Measurements from ENCODE around the gene FSD2.
"Not testable (repeated sequence)": the region's sequence is repeated elsewhere in the genome, so short reads cannot be mapped to it uniquely, and the experiment has no call there.

FSD2 gene

DNA sequence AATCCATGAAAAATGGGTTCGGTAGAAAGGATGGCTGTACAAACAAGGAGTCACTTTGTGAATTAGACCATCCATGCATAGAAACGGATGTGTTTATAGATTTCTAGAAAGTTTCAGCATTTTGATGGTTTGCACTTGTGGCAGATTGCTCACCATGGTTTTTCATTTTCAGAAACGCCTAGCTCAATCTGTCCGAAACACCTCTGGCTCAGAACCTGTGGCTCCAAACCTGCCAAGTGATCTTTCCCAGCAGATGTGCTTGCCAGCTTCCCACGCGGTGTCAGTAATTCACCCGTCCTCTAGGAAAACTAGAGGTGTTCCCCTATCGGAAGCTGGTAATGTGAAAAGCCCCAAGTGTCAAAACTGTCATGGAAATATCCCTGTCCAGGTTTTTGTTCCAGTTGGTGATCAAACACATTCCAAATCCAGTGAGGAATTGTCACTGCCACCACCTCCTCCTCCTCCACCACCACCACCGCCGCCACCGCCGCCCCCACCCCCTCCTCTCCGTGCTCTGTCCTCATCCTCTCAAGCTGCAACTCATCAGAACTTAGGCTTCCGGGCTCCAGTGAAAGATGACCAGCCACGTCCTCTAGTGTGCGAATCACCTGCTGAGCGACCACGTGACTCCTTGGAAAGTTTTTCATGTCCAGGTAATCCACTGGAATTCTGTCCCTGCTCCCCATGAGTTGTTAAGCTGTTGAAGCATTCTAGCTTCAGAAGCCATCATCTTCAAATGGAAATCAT is 24.7 kb upstream of the FSD2 start:
- no peak for DNase-seq (ENCODE audit: low spot score)

DNA sequence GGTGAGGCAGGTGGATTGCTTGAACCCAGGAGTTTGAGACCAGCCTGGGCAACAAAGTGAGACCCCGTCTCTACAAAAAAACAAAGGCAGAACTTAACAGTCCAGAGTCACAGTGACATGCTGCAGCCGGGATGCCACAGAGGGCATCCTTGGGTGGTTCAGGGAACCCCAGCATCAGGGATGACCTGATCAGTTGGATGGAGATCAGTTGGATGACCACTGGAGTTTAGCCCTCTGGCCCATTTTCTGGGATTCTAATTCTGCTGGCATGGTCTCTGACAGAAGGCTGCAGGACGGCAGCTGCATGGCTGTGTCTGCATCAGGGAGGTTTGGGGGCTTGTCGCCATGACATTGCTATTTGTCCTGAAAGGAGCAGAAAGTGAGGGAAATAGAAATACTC is 23.4 kb upstream of the FSD2 start:
- DNase-seq (ENCODE audit: low spot score) = no peak

DNA sequence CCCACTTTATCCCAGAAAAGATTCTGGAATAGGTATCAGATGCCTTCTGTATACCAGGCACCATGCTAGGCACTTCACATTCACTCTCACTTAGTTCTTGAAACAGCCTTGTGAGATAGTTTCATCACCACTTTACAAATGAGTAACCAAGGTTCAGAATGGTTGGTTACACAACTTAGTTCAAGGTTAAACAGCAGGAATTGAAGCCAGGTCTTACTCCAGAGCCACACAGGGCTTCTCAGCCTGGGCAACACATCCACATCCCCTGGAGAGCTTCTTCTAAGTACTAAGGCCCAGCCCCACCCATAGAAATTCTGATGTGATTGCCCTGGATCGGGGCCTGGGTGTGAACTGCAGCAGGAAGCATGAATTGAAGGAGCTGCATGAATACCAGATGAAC is 22.2 kb upstream of the FSD2 start:
- DNase-seq (ENCODE audit: low spot score) = no peak

DNA sequence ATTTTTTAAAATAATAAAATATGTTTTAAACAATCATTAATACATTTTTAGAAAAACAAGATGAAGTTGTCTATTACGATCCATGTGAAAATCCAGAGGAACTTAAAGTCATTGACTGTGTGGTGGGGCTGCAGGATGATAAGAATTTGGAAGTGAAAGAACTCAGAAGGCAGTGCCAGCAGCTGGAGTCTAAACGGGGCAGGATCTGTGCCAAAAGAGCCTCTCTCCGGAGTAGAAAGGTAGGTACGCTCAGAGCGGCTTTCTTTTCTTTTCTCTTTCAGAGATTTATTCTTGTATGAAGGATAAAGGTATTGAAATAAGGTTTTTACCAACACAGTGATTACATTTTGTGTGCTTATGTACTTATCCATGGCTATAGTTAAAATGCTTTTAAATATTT is 17.2 kb upstream of the FSD2 start:
- no peak for DNase-seq (ENCODE audit: low spot score)

DNA sequence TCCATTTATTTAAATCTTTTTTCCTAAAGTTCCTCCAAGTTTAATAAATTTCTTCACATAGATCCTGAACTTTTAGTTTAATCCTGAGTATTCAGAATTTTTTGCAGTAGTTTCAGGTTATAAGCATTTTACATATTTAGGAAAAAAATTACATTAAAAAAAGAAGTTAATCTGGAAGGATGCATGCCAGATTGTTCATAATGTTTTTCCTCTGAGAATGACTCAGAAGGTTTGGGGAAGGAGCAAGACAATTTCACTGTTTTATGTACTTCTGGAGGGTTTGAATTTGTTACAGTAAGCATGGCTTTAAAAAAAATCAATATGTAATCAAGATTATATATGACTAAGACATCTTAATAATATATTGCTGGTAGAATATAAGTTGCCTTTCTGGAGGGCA is 16.0 kb upstream of the FSD2 start:
- not testable (repeated sequence) for DNase-seq (ENCODE audit: low spot score)

DNA sequence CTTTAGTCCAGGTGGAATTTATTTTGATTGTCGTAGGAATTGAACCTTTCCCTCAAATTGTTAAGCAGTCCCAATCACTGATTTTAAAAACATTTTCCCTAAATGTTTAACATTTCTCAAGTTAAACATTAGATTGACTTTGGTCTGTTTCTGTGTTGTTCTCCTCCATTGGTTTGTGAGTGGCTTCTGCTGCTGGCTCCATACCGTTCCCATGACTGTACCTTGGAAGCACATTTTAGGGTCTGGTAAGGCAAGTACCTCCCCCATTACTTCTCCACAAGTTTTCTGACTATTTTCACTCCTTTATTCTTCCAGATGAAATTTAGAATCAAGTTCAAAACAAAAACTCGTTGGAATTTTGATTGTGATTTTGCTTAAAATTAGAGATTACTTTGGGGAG is 15.5 kb upstream of the FSD2 start:
- DNase-seq (ENCODE audit: low spot score) = not testable (repeated sequence)

DNA sequence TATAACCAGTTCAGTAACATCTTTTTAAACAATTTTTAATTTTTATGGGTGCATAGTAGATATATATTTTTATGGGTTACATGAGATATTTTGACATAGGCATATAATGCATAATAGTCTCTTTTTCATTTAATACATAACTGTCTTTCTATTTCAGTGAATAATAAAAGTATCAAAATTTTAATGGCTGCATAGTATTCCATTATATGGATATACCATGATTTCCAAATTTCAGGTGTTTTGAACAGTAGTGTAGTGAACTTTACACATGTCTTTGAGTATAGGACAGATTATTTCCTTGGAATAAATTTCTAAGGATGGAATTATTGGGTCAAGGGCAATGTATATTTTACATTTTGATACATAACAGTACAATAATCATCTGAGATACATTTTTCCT is 14.3 kb upstream of the FSD2 start:
- DNase-seq (ENCODE audit: low spot score) = no peak

DNA sequence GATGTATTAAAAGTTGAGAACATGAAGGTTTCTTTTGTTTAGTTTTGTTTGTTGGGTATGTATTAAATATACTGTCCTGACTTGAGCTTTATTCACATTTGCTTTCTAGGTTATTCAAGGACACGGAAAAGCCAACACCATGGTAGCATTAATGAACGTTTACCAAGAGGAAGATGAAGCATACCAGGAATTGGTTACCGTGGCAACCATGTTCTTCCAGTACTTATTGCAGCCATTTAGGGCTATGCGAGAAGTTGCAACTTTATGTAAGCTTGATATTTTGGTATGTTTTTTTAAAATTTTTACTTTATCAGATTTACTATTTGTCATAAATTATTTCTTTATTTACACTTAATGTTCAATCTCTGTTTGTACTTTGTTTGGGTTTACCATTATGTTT is 7.1 kb upstream of the FSD2 start:
- DNase-seq (ENCODE audit: low spot score) = peak; percentile 40

DNA sequence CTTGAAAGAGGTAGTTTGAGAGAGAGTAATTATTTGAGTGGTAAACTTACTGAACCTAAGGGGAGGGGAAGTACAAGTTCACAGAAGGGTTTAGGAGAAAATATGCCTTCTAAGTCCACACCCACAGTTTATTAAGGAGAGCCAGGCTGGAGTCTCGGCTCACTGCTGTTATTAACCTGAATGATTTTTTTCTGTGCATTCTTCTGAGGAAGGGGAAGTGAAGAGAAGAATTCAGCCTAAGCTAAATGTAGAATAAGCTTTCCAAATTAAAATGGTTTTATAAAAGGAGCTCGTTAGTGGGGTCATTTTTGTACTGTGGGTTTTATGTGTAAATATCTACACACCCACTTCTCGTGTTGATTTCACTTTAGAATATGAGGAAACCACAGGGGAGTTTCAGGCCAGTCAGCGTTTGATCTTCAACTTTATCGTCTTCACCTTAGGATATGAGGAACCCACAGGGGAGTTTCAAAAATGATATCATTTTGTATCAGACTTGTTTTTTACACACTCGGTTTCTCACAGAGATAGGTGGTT is 5.1 kb upstream of the FSD2 start:
- peak; percentile 85 for DNase-seq (ENCODE audit: low spot score)

DNA sequence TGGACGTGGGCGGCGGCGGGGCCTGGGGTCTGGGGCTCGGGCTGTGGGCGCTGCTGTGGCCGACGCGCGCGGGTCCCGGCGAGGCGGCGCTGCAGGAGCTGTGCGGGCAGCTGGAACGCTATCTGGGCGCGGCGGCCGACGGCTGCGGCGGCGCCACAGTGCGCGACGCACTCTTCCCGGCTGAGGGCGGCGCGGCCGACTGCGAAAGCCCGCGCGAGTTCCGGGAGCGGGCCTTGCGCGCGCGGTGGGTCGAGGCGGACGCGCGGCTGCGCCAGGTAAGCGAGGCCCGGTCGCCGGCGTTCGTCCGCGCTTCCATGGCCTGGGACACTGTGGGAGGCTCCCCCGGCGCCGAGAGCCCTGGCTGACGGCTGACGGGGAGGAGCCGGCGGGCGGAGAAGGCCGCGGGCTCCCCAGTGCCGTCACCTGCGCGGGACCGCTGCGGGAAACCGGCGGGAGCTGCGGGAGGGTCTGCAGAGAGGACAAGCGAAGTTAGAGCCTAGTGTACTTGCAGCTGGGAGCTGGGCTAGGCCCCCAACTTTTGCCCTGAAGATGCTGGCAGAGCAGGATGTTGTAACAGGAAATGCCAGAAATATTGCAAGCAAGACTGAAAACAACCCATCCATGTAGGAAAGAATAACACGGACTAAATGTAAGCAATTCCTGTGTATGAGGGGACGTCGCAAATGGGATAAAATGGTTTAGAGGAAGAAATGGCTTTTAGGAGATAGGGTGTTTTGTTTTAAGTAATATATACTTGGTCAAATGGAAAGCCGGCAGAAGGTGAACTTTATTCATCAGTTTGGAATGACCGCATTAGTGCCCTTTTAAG is 4.4 kb upstream of the FSD2 start:
- peak; percentile 21 for DNase-seq (ENCODE audit: low spot score)

DNA sequence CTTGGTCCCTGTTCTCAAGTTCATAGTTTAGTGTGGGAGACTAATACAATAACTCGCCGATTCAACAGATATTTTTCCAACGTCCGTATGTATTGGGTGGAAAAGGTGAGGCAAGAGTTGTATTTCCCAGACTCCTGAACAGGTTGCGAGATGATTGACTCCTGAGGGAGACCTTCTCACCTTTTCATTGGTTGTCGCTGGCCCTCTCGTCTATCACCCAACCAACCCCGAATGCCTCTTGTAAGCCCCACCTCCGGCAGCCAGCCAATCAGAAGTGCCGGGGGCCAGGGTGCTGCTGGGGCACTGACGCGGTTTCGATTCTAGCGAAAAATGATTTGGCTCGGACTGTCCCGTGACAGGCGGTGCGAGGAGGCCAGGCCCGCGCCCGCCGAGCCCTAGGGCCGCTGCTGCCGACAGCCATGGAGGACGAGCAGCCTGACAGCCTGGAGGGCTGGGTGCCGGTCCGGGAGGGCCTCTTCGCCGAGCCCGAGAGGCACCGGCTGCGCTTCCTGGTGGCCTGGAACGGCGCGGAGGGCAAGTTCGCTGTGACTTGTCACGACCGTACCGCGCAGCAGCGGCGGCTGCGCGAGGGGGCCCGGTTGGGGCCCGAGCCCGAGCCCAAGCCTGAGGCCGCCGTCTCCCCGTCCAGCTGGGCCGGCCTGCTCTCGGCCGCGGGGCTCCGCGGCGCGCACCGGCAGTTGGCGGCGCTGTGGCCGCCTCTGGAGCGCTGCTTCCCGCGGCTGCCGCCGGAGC is 3.6 kb upstream of the FSD2 start, which contains the start of gene WHAMM:
WHAMM (plus strand) TSS at position 321 of the 753 bp plus-strand sequence; CDS start at position 420, 99 bp downstream.
- peak; percentile 97 for DNase-seq (ENCODE audit: low spot score)

DNA sequence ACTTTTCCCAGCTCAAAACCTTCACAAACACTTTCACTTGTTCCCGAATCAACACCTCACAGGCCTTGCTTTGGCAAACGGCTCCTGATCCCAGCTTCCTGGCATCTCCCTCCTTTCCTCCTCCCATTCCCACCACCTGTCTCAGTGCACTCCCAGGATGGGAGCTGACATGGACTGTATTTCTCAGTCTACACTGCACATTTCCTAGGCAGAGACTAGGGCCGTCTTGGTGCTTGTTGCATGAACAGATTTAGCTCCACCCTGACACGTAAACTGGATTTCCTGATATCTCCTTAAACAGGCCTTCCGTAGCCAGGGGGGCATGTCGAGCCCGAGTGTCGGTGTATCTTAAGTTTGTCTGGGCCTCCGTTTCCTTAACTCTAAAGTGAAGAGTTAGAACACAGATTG is 2.8 kb upstream of the FSD2 start:
- DNase-seq (ENCODE audit: low spot score) = no peak

DNA sequence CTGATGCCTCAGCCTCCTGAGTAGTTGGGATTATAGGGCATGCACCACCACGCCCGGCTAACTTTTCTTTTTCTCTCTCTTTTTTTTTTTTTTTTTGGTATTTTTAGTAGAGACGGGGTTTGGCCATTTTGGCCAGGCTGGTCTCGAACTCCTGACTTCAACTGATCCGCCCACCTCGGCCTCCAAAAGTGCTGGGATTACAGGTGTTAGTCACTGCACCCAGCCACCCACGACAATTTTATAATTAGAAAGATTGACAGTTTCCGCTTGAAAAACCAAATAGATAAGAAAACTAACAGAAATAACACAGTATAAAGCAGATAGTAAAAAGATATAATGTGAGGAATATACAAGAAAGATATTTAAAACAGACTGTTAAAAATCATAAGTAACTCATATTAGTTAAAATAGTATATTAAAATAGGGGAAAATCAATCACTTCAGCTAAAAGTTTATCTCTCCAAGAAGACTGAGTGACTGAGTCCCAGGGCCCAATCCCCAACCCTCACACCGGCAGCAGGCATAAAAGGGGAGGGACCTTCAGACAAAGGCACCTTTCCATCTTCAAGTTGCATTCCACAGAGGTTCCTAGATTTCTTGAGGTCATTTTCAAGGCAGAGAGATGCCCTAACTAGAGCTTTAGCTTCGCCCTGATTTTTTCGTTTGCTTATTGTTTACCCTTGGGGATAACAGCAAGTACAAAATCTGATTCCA is 2.2 kb upstream of the FSD2 start:
- DNase-seq (ENCODE audit: low spot score) = no peak

DNA sequence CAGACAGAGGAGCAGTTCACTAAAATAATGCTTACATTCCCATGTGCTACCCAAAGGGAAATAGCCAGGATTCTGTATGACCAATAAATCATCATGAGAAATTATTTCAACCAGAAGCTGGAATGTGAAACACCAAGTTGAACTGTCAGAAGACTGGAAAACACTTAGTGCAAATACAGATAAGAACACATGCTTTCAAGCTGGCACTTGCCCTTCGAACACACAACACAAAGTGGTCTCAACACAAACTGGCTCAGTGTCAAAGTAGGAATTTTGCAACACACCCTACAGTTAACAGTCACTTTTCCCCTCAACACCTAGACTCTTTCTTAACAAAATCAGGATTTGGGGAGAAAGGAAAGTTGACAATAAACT is 1.3 kb downstream of the FSD2 start:
- no peak for DNase-seq (ENCODE audit: low spot score)

DNA sequence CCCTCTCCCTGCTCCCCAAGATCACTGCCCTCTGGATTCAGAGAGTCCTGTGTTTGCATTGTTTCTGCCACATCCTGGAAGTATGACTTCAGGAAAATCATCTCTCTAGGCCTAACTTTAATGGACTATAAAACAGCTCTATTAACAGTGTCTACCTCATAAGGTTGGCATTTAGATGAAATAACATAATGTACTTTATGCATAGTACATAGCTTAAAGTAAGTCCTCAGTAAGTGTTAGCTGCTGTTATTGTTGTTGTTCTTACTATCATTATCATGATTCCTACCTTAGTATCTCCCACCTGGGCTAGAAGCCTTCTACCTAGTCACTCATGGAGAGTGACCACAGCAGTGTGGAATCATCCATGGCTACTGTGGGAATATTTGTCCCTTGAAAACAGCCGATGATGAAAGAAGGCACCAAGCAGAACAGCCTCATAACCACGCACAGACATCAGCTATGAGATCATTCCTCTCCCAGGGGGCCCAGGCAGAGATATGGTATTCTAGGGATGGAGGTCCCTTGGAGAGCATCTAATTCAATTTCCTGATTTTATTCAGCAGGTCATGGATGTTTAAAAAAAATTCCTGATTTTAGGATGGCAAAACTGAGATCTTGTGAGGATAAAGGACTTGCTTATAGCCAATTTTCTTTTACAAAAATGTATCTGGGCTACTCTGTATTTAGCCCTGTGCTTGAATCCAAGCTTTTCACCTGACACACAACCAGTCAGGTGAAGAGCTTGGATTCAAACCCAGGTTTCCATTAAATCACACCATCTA is 1.9 kb downstream of the FSD2 start:
- DNase-seq (ENCODE audit: low spot score) = no peak

DNA sequence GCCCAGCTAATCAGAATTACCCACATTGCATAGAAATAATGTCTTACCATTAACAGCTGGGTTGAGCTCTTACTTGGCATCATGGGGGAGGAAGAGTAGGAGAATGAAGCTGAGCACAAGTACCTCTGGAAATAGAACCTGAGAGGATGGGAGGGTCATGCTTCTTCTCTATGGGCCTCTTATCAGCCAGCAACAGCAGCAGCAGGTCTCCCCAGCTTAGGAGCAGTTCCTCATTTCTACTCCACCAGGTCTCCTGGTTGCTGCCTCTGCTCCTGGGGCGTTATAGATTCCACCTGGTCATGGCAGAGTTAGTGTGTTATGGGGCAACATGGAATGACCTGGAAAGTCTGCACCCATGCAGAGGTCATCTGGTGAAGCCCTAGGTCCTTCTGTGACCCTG is 3.4 kb downstream of the FSD2 start:
- DNase-seq (ENCODE audit: low spot score) = no peak

DNA sequence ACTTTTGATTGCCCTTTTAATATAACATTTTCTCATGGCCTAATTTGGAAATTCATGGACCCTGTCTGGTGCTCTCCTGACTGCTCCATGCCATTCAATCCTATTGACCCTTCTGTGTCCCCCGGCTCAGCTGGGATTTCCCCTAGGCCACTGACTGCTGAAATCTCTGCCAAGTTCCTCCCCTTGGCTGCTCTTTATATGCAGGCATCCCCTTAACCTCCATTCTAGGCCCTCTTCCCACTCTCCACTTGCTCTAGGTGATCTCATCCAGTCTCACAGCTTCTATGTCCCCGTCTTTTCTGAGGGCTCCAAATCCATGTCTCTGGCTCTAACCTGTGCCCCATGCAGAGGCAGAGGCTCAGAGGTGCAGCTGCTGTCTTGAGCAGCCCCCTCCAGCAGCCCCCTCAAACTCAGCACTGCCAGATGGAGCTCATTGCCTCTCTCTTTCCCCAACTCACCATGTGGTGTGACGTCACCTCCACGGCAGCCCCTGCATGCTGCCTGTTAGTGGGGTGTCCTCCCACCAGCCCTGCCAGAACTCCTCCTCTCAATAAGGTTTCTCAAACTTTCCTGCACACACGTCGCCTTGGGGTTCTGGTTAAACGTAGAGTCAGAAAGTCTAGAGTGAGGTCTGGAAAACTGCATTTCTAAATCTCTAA is 6.6 kb downstream of the FSD2 start:
- DNase-seq (ENCODE audit: low spot score) = no peak

DNA sequence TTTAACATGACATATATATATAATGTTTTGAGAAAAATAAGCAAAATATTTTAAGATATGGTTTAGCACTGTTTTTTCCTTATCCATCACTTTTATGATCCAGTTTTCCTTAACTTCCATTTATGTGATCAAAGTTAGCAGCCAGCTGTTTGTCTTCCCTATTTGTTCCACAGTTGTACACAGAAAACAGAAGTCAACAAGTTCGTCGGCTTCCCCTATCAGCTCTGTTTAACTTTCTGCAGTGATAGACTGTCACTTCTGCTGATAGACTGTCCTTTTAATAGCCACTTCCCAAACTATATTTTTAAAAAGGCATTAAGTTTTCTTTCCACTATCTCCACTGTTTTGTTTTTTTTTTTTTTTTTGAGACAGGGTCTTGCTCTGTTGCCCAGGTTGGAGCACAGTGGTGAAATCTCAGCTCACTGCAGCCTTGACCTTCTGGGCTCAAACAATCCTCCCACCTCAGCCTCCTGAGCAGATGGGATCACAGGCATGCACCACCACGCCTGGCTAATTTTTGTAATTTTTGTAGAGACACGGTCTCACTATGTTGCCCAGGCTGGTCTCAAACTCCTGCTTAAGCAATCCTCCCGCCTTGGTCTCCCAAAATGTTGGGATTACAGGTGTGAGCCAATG is 7.2 kb downstream of the FSD2 start:
- DNase-seq (ENCODE audit: low spot score) = no peak

DNA sequence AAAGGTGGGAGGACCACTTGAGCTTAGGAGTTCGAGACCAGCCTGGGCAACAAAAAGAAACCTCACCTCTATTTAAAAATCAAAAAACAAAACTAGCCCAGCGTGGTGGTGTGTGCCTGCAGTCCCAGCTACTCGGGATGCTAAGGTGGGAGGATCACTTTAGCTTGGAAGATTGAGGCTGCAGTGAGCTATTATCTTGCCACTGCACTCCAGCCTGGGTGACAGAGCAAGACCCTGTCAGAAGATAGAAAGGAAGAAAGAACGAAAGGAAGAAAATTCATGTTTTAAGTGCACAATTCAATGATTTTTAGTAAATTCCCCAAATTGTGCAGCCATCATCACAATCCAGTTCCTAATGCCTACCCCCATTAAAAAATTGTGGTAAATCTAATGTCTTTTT is 7.8 kb downstream of the FSD2 start:
- DNase-seq (ENCODE audit: low spot score) = no peak

DNA sequence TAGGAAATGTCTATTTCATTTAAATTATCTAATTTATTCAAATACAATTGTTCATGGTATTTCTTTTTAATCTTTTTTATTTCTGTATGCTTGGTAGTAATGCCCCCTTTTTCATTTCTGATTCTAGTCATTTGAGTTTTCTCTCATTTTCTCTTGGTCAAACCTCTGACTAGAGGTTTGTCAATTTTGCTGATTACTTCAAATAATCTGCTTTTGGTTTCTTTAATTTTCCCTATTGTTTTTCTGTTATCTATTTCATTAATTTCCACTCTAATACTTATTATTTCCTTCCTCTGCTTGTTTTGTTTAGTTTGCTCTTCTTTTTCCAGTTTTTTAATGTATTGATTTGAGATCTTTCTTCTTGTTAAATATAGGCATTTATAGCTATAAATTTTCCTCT is 12.1 kb downstream of the FSD2 start:
- DNase-seq (ENCODE audit: low spot score) = no peak

Measured in CD4-positive, alpha-beta T cell treated with Interleukin-2 at 100 ng/mL for 4 hours (primary cell).